ENCODE results near the gene JKAMP. TPM values are rescaled to one million over a fixed set of nuclear protein-coding genes. Genes with fewer than 3 reads are reported as not detected.
A peak's percentile ranks its signal among the peaks of the same experiment; 100 is the strongest.
"Not testable (repeated sequence)": the region's sequence is repeated elsewhere in the genome, so short reads cannot be mapped to it uniquely, and the experiment has no call there.

Gene JKAMP
- 10 to 100 TPM; 68.2 to 82.0 (median 80.1) TPM for polyA plus RNA-seq (ENCODE audit: insufficient read length in 3 of 3)
- long read RNA-seq, donor 1, transcript JKAMP-201 (7 exons, 1,726 nt), result major isoform, 9 of 17 reads
- long read RNA-seq, donor 1, partial matches to known transcripts, result 0 of 17 reads
- long read RNA-seq, donor 1, other reads (novel, unspliced or antisense), result 0 of 17 reads
- long read RNA-seq, donor 2, transcript JKAMP-201 (7 exons, 1,726 nt), result major isoform, 5 of 12 reads
- long read RNA-seq, donor 2, partial matches to known transcripts, result 0 of 12 reads
- long read RNA-seq, donor 2, other reads (novel, unspliced or antisense), result 0 of 12 reads
- long read RNA-seq, donor 3, transcript JKAMP-201 (7 exons, 1,726 nt), result major isoform, 26 of 40 reads
- long read RNA-seq, donor 3, partial matches to known transcripts, result 0 of 40 reads
- long read RNA-seq, donor 3, other reads (novel, unspliced or antisense), result 0 of 40 reads
- long read RNA-seq, donor 4, transcript JKAMP-201 (7 exons, 1,726 nt), result major isoform, 14 of 25 reads
- long read RNA-seq, donor 4, partial matches to known transcripts, result 0 of 25 reads
- long read RNA-seq, donor 4, other reads (novel, unspliced or antisense), result 0 of 25 reads
- long read RNA-seq, donor 5, result 0 reads
- long read RNA-seq, donor 6, transcript JKAMP-201 (7 exons, 1,726 nt), result major isoform, 15 of 27 reads
- long read RNA-seq, donor 6, partial matches to known transcripts, result 0 of 27 reads
- long read RNA-seq, donor 6, other reads (novel, unspliced or antisense), result 0 of 27 reads
- long read RNA-seq, donor 7, transcript JKAMP-203 (7 exons, 1,636 nt), result minor isoform, 8 of 33 reads
- long read RNA-seq, donor 7, transcript JKAMP-201 (7 exons, 1,726 nt), result major isoform, 18 of 33 reads
- long read RNA-seq, donor 7, partial matches to known transcripts, result 0 of 33 reads
- long read RNA-seq, donor 7, other reads (novel, unspliced or antisense), result 0 of 33 reads
- long read RNA-seq, donor 8, result 0 reads
- long read RNA-seq, donor 9, transcript JKAMP-201 (7 exons, 1,726 nt), result major isoform, 14 of 22 reads
- long read RNA-seq, donor 9, partial matches to known transcripts, result 0 of 22 reads
- long read RNA-seq, donor 9, other reads (novel, unspliced or antisense), result 0 of 22 reads
- long read RNA-seq, donor 10, transcript JKAMP-203 (7 exons, 1,636 nt), result minor isoform, 5 of 36 reads
- long read RNA-seq, donor 10, transcript JKAMP-201 (7 exons, 1,726 nt), result major isoform, 21 of 36 reads
- long read RNA-seq, donor 10, partial matches to known transcripts, result 0 of 36 reads
- long read RNA-seq, donor 10, other reads (novel, unspliced or antisense), result 0 of 36 reads
- long read RNA-seq, donor 11, transcript JKAMP-201 (7 exons, 1,726 nt), result major isoform, 13 of 23 reads
- long read RNA-seq, donor 11, partial matches to known transcripts, result 0 of 23 reads
- long read RNA-seq, donor 11, other reads (novel, unspliced or antisense), result 0 of 23 reads
- long read RNA-seq, donor 12, transcript JKAMP-201 (7 exons, 1,726 nt), result major isoform, 10 of 19 reads
- long read RNA-seq, donor 12, partial matches to known transcripts, result 6 of 19 reads
- long read RNA-seq, donor 12, other reads (novel, unspliced or antisense), result 0 of 19 reads
- long read RNA-seq, donor 13, result 0 reads
- long read RNA-seq, donor 14, transcript JKAMP-201 (7 exons, 1,726 nt), result major isoform, 14 of 21 reads
- long read RNA-seq, donor 14, partial matches to known transcripts, result 0 of 21 reads
- long read RNA-seq, donor 14, other reads (novel, unspliced or antisense), result 0 of 21 reads
- long read RNA-seq, donor 15, transcript JKAMP-201 (7 exons, 1,726 nt), result major isoform, 14 of 18 reads
- long read RNA-seq, donor 15, partial matches to known transcripts, result 0 of 18 reads
- long read RNA-seq, donor 15, other reads (novel, unspliced or antisense), result 0 of 18 reads
- long read RNA-seq, donor 16, transcript JKAMP-203 (7 exons, 1,636 nt), result minor isoform, 17 of 76 reads
- long read RNA-seq, donor 16, transcript JKAMP-205 (2 exons, 569 nt), result minor isoform, 6 of 76 reads
- long read RNA-seq, donor 16, transcript JKAMP-201 (7 exons, 1,726 nt), result major isoform, 42 of 76 reads
- long read RNA-seq, donor 16, partial matches to known transcripts, result 0 of 76 reads
- long read RNA-seq, donor 16, other reads (novel, unspliced or antisense), result 0 of 76 reads

- peak; percentile 91 to 97 (median 96) for DNase-seq (ENCODE audit: extremely low read depth in 1 of 11, low read depth in 9 of 11, low spot score in 4 of 11)
Measured at GRCh38 chr14:59483819-59484638, at the start of gene JKAMP, which contains the start of gene L3HYPDH. JKAMP (plus strand) TSS chr14:59484517; CDS start chr14:59484590, 73 bp downstream. L3HYPDH (minus strand) TSS chr14:59484408; CDS start chr14:59484316, 92 bp downstream.

GRCh38 chr14:59435101-59435500 lies 49.2 kb upstream of the JKAMP start:
- DNase-seq (ENCODE audit: extremely low read depth in 1 of 11, low read depth in 9 of 11, low spot score in 4 of 11), result no peak

- no peak for DNase-seq (ENCODE audit: extremely low read depth in 1 of 11, low read depth in 9 of 11, low spot score in 4 of 11)
Measured at GRCh38 chr14:59435987-59436386, 48.3 kb upstream of the JKAMP start.

- no peak for DNase-seq (ENCODE audit: extremely low read depth in 1 of 11, low read depth in 9 of 11, low spot score in 4 of 11)
Measured at GRCh38 chr14:59438195-59438647, 46.1 kb upstream of the JKAMP start.

- DNase-seq (ENCODE audit: extremely low read depth in 1 of 11, low read depth in 9 of 11, low spot score in 4 of 11), result no peak
Measured at GRCh38 chr14:59439256-59439965, 44.9 kb upstream of the JKAMP start.

- not testable (repeated sequence) for DNase-seq (ENCODE audit: extremely low read depth in 1 of 11, low read depth in 9 of 11, low spot score in 4 of 11)
Measured at GRCh38 chr14:59448673-59449072, 35.6 kb upstream of the JKAMP start.

- no peak for DNase-seq (ENCODE audit: extremely low read depth in 1 of 11, low read depth in 9 of 11, low spot score in 4 of 11)
Measured at GRCh38 chr14:59450716-59451115, 33.6 kb upstream of the JKAMP start.

- DNase-seq (ENCODE audit: extremely low read depth in 1 of 11, low read depth in 9 of 11, low spot score in 4 of 11), result no peak
Measured at GRCh38 chr14:59451849-59452248, 32.5 kb upstream of the JKAMP start.

- no peak for DNase-seq (ENCODE audit: extremely low read depth in 1 of 11, low read depth in 9 of 11, low spot score in 4 of 11)
Measured at GRCh38 chr14:59454139-59454538, 30.2 kb upstream of the JKAMP start.

GRCh38 chr14:59455411-59455810 lies 28.9 kb upstream of the JKAMP start:
- DNase-seq (ENCODE audit: extremely low read depth in 1 of 11, low read depth in 9 of 11, low spot score in 4 of 11), result no peak

GRCh38 chr14:59458486-59458885 lies 25.8 kb upstream of the JKAMP start:
- DNase-seq (ENCODE audit: extremely low read depth in 1 of 11, low read depth in 9 of 11, low spot score in 4 of 11), result no peak

- DNase-seq (ENCODE audit: extremely low read depth in 1 of 11, low read depth in 9 of 11, low spot score in 4 of 11), result no peak
Measured at GRCh38 chr14:59460378-59460777, 23.9 kb upstream of the JKAMP start.

GRCh38 chr14:59461891-59462290 lies 22.4 kb upstream of the JKAMP start:
- DNase-seq (ENCODE audit: extremely low read depth in 1 of 11, low read depth in 9 of 11, low spot score in 4 of 11), result no peak

GRCh38 chr14:59463787-59464485 lies 20.4 kb upstream of the JKAMP start:
- peak in 1 of 11 donors; percentile 25 for DNase-seq (ENCODE audit: extremely low read depth in 1 of 11, low read depth in 9 of 11, low spot score in 4 of 11)
